PFSK-1 (cell line): Measurements from ENCODE around the gene PDX1.

Source experiments
- POLR2AphosphoS5 ChIP-seq: IDR thresholded peaks from 2 replicates; pipeline ENCODE4 v1.6.1; 2012; ENCODE audit warnings: low read depth, mild to moderate bottlenecking, control low read depth, low read length, moderate library complexity
- SIN3A ChIP-seq: IDR thresholded peaks from 2 replicates; pipeline ENCODE4 v1.6.1; 2012; ENCODE audit warnings: mild to moderate bottlenecking, low read length, moderate library complexity, borderline replicate concordance; ENCODE audit not compliant: insufficient read depth
- TAF1 ChIP-seq: IDR thresholded peaks from 2 replicates; pipeline ENCODE4 v1.6.1; 2012; ENCODE audit warnings: low read length, control low read depth, borderline replicate concordance; ENCODE audit not compliant: insufficient read depth

- TF ChIP-seq SIN3A: no peak
- TF ChIP-seq TAF1: no peak
- TF ChIP-seq POLR2AphosphoS5: no peak
These were observed 49.5 kb downstream of the PDX1 start, which contains the start of gene CDX2 for GRCh38 chr13:27969082-27969865.
